Occipital lobe (tissue), 2 donors: Measurements from ENCODE around the gene ISOC1. TPM values are rescaled to one million over a fixed set of nuclear protein-coding genes. Genes with fewer than 3 reads are reported as not detected.

Experiments
- DNase-seq: peaks from one replicate; lab custom pipeline; 2025; lab: John Stamatoyannopoulos, UW
- total RNA-seq: library from RNA; depleted of rRNA; stranded (reverse); fragments of >200 nt; gene quantifications from one replicate; pipeline ENCODE4 v1.2.3, GENCODE V29; 2014

Gene ISOC1
- 19.0 TPM for total RNA-seq

DNA sequence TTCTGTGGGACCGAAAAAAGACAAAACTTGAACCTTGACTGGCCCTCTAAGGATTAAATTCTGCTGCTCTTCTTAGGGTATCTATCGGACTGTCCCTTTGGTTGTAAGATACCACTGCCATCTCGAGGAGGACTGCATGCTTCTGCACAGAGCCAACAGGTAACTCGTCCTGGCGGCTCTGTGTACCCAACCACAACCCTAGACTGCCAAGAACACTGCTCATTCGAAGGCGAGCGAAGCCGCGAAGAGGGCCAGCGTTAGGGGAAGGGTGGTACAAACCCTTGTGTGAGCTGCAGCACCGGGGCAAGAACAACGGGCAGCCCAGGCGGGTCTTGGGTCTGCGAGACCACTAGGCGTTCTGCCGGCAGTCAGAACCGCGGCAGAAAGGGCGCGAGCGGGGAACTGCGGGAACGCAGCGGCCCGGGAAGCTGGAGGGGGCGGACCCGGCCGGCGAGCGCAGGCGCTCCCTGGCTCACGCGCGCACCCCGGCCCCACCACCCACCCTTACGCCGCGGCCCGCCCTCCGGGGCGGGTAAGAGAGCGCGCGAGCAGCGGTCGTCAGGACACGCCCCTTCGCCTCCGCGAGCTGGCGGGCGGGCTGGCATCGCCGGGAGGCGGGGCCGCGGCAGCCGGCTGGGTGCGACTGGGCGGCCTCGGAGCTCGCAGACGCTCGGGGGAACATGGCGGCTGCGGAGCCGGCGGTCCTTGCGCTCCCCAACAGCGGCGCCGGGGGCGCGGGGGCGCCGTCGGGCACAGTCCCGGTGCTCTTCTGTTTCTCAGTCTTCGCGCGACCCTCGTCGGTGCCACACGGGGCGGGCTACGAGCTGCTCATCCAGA, at the start of gene ISOC1:
TSS of gene ISOC1 (plus strand) at position 663 of the 837 bp plus-strand sequence. CDS start at position 681, 18 bp downstream.
- peak; percentile 82 for DNase-seq

DNA sequence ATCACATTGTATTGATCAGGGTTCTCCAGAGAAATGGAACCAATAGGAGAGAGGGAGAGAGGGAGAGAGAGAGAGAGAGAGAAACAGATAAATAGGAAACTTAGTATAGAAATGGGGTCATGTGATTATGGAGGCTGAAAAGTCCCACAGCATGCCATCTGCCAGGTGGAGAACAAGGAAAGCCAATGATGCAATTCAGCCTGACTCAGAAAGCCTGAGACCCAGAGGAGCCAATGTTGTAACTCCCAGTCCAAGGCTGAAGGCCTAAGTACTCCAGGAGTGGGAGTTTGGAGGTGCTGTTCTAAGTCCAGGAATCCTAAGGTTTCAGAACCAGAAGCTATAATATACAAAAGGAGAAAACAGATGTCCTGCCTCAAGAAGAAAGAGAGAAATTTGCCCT, 48.4 kb upstream of the ISOC1 start:
- DNase-seq, result no peak

DNA sequence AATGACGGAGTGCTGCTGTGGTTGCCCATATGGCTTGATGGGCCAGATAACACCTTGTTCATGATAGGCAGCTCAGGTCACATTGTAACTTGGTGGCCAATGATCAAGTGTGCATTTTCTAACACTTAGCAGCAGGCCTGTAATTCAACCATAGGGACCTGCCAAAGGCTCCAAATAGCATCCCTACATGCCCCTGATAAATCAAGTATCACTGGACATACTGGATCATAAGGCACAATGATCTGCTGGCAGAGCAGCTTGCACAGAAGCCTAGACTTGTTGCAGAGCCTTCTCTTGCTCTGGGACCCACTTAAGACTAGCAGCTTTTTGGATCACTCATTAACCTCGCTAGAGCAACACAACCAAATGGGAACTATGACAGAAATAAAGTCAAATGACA, 46.0 kb upstream of the ISOC1 start:
- DNase-seq, result no peak

DNA sequence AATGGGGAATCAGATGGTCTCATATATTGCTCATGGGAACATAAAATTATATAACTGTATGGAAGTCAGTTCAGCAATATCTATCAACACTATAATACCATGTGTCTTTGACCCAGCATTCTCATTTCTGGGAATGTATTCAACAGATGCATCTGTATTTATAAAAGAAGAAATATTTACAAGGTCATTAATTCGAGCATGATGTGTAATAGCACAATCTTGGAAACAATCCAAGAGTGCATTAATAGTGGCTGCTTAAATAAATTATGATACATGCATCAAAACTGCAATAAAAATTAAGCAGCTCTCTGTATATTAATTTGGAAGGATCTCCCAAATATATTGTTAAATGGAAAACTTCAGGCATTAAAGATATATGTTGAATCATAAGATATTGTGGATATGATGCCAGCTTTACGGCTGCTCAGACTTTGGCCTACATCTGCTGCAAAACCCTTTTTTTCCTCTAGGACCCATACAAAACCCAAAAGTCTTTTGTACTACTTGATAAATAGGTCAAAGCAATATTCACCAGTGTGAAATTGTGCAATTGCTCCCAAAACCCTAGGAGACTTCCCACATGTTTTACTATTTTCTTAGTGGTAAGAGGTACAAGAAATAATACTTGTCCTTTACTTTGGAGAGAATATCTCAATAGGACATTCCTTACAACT, 45.3 kb upstream of the ISOC1 start:
- DNase-seq, result no peak

DNA sequence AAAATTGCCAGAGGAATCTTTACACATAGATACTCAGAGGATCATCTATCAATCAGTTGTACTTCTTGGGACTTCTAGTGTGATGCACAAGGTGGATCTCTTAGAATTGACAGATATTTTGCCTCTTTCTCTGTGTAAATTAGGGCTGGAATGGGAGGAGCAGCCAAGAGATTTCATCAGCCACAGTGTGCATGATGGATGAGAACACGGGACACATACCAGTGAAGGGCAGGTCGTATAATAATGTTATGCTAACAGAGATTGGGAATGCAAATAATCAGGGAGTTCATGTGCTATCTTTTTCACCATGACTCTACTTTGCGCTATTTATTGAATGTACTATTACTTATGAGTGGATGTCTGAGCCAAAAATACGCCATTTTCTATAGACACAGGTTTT, 43.3 kb upstream of the ISOC1 start:
- DNase-seq, result no peak

DNA sequence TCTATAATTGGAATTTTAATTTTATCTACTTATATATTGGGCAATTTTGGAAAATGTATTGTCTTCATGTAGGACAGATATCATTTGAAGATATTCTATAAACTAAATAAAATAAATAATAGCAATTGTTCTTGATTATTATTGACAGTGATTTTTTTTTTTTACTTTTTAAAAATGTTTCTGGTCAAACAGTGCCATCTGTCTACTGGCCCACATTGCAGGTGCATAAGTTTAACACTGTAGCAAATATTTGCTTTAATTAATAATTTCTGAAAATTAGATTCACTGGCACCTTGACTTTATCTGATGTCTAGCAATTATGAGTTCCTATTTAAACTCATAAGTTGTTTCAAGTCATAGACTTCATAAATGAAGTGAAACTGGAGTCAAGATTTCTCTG, 41.1 kb upstream of the ISOC1 start:
- DNase-seq, result no peak

DNA sequence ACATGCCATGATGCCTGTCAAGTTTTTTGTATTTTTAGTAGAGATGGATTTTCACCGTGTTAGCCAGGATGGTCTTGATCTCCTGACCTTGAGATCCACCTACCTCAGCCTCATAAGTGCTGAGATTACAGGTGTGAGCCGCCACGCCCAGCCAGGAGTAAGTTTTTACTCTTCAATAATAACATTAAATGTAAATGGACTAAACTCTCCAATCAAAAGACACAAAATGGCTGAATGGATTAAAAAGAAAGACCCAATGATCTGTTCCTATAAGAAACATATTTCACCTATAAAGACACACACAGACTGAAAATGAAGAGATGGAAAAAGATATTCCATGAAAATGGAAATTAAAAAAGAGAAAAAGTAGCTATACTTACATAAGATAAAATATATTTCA, 37.2 kb upstream of the ISOC1 start:
- no peak for DNase-seq

DNA sequence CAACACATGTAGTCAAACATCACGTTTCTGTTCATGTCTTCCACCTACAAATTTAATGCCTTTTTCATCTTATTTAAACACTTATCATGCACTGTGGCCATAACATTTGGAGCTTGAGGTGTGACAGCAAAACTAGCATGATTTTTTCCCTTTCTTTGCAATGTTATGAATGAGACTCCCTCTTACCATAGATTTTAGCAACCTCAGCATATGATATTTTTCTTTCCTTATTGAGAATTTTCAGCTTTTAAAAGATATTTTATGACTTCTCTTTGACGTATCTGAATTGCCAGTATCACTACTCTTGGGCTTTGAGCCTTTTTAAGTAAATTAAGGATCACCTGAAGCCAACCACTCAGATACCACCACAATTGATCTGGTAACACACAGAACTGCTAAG, 32.7 kb upstream of the ISOC1 start:
- no peak for DNase-seq

DNA sequence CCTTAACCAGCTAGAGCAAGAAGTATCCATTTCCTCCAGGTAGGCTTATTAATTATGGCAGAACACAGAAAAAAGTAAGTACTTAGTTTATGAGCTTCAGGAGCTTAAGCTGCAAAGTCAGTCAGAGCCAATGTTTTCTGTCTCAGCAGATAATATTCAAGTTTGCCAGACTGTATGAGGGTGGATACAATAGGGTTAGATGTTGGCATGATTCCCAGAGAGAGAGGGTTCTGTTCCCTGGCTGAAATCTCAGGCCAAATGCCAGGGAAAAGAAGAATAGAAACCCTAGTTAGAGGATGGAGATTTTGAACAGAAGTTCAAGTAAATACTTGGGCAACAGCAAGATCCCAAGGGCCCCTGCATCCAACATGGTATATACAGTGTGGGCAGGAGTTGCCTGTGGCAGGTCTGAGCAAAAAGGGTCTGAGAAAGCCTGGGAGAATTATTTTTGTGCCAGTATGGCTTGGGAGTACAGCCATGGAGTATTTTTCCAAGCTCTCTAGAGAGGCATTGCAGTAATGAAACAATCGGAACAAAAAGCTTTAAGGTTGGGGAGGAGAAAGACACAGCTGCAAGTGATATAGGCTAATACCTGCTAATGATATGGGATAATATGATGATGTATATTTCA, 31.0 kb upstream of the ISOC1 start:
- DNase-seq, result no peak

DNA sequence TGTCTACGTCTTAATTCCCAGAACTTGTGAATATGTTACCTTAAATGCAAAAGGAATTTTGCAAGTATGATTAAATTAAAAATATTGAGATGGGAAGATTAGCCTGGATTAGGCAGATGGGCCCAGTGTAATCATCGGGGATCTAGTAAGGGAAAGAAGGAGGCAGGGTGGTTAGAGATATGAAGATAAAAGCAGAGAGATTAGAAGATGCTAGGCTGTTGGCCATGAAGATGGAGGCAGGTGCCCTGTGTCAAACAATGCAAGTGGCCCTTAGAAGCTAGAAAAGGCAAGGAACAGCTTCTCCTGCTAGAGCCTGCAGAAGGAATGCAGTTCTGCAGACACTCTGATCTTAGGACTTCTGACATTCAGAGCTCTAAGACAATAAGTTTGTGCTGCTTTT, 28.8 kb upstream of the ISOC1 start:
- DNase-seq, result no peak

DNA sequence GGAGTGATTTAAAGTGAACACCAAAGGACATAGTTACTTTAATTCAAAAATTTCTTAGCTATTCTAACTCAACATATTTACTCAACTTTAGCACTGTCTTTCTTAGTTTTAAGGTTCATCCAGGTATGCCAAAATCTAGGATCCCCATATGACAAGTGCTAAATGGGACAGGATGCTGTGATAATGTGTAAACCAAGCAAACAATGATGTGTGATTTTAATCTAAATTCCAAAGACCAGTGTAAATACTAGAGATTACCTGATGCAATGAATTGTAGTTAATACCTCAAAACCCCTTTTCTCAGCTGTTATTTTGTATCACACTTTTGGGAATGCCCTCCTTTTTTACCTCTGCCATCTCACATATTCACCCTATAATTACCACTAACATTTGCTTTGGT, 26.8 kb upstream of the ISOC1 start:
- no peak for DNase-seq

DNA sequence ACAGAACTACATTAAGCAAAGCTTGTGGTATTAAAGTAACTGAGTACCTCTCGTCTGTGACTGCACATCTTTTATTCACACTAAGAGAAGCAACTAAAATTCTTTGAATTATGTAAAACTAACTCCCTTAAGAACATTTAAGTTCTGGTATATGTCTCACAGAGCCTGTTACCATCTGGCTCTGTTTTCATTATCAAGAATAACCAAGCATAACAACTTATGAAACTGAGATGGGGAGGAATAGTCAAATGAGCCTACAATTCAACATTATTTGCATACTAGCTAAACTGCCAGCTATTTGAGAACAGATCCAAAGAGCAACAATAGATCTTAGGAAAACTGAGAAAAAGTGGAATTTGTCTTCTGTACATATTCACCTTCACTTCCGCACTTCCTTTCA, 25.3 kb upstream of the ISOC1 start:
- DNase-seq, result no peak

DNA sequence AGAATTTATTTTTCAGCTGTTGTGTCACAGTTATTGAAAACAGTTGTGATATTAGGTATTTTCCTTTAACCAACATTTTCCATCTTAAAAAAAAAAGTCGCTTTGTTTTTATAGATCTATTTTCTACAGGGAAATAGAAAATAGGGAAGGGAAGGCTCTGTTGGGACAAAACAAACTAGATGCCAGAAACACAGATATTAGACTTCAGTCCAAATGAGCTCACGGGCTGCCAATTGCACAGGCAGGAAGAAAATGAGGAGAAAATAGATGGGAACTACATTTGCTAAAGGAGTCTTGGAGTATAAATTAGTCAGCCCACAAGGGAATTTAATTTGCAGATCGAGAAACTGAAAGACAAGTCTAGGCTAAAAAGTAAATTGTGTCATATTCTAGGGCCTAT, 21.4 kb upstream of the ISOC1 start:
- no peak for DNase-seq

DNA sequence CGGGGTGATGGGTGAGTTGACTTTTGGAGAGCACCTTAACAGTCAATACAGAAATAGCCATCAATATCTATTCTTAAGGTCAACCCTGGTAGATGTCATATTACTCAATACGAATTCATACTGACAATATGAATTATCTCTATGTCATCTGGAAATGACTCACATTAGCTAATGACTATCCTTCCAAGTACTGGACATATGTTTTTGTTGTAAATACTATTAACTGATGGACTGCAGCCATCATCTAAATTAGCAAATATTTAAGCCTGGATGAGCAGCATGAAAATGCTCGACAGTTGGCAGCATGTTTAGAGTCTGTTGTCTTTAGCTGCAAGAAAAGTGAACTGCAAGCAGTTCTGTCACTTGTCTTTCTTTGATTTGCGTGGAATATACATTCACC, 19.6 kb upstream of the ISOC1 start:
- DNase-seq, result no peak

DNA sequence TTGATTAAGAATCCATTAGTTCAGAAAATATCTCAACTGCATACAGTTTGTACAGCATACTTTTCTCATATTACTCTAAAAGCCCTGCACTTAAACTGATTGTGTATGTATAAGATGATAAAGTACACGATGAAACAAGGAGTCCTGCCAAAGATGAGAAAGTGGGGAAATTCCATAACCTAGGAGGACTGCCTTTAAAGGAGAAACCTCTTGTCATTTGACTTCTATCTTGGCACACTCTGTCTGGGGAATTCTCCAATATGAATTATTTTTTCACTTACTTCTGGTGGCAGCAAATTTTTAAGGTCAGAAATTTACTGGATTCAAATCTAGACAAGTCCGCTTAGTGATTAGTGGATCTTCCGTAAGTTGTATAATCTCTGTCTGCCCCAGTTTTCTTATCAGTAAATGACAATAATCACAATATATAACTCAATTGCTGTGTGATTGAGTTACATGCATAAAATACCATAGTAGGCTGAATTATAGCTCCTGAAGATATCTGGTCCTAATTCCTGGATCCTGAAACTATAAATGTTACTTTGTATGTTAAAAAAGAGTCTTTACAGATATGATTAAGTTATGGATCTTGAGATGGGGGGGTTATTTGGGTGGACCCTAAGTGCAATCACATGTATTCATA, 17.0 kb upstream of the ISOC1 start:
- DNase-seq, result no peak

DNA sequence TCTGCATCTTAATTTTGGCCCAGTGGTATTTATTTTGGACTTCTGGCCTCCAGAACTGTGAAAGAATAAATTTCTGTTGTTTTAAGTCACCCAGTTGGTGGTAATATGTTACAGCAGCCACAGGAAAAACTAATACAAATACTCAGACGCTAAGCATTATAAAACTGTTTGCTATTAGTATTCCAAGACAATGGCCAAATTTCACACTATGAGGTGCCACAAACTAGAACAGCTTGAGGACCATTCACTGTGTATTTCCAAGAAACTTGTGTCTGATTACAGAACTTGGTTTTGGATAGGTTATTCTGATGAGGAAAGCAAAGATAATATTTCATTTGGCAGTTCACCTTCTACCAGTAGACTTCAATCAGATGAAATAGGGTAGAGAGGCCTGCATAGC, 16.3 kb upstream of the ISOC1 start:
- no peak for DNase-seq

DNA sequence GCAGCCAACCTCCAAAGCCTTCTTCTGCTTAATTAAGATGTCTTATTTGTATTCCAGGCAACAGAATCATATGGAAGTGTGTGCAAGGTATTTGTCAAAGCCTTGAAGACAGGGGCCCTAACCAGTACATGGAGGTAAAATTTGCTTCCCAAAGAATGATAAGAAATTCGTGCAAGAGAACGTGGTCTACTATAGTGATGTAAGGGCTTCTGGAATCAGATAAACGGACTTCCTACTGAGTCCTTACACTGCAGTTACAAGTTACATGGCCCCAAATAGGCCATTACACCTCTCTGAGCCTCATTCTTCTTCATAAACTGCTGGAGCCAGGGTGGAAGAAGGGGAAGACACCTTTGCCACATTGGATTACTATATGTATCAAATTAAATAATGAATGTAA, 15.9 kb upstream of the ISOC1 start:
- no peak for DNase-seq

DNA sequence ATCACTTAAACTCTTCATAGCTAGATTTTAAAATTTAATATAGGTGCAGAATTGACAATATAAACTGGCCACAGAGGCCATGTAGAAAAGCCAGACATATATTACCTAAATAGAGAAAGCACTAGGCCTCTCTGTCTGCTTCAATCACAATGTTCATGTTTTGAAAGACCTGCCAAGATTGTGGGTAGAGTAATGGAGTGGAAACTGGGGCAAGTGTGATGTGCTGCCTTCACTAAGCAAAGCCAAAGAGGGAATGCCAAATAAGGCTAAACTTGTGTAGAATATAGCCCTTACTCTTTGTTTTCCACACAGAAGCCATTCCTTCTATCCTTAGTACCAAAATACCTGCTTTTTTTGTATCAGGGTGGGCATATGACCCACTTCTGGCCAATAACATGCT, 15.1 kb upstream of the ISOC1 start:
- DNase-seq, result no peak

DNA sequence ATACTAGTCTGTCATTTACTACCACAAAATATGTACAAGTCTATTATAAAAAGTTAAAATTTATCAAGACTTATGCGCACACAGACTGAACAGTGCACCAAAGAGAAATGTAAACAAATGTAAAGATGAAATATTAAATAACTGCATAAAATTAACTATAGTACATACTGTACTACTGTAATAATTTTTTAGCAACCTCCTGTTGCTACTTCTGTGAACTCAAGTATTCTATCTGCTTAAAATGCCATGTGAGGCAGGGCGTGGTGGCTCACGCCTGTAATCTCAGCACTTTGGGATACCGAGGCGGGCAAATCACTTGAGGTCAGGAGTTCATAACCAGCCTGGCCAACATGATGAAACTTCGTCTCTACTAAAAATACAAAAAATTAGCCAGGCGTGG, 13.8 kb upstream of the ISOC1 start:
- no peak for DNase-seq

DNA sequence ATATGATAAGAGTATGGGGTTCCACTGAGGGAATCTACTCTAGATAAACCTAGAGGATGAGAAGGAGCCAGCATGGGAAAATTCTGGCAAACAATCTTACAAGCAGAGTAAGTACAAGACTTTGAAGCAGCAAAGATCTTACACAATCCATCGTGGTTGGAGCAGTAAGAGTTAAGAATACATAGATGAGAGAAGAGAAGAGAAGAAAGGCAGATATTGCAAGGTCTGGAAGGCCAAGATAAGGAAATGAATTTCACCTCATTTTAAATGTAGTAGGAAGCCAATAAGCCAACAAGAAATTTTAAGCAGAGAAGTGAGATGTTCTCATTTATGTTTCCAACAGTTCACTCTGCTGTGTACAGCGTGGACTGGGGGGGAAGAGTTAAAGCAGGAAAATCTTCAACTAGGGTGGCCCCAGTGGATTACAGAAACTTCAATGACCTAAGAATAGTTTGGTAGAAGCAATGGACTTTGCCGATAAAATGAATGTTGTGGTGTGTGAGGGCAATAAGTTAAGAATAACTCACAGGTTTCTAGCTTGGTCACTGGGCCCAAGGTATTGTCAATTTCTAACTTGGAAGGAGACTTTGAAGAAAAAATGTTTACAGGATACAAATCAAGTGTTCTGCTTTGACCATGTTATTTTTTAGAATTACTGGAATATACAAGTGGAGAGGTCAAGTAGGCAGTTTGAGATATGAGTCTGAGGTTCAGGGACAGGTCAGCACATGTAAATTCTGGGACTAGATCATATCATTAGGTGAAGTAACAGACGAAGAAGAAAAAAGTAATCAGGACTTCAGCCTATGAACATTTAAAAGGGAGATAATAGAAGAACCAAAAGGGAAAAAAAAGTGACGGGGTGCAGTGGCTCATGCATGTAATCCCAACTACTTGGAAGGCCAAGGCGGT, 12.1 kb upstream of the ISOC1 start:
- no peak for DNase-seq
